Caco-2 (cell line): Measurements from ENCODE around the gene P2RY2. TPM values are rescaled to one million over a fixed set of nuclear protein-coding genes. Genes with fewer than 3 reads are reported as not detected.

Source experiments
- BruUV-seq: library from RNA; stranded (reverse); fragments of 400-500 nt; replicated peaks from 2 replicates; lab custom pipeline; 2021; lab: Mats Ljungman, UMichigan
- CTCF ChIA-PET: fragments of 300-600 bp; sonication (Branson Sonifier 250); formaldehyde crosslinking; loops from one replicate; lab custom pipeline; 2022; ENCODE audit warnings: antibody characterized with exemption; lab: Charles Lee
- POLR2A ChIA-PET: fragments of 300-600 bp; sonication (Branson Sonifier 250); formaldehyde crosslinking; loops from one replicate; lab custom pipeline; 2022; ENCODE audit warnings: antibody characterized with exemption; lab: Charles Lee
- DNase-seq, 2 experiments: peaks; one replicate each; pipeline versions ENCODE4 v3.0.0 to v3.0.0-alpha.2; 2020 to 2022
- H3K27me3 ChIP-seq: replicated peaks from 2 replicates; pipeline ENCODE4 v1.6.0; 2011; ENCODE audit warnings: low read length; ENCODE audit not compliant: control insufficient read depth, insufficient read depth
- H3K36me3 ChIP-seq: 2 replicates; pipeline ENCODE4 v1.5.1; 2011; ENCODE audit warnings: low read length; ENCODE audit not compliant: control insufficient read depth, insufficient read depth
- H3K4me1 ChIP-seq: fragments of 250-450 bp; sonication (Bioruptor Pico); 2 replicates; pipeline ENCODE4 v1.5.1; 2020; ENCODE audit warnings: mild to moderate bottlenecking
- H3K4me3 ChIP-seq: 2 replicates; pipeline ENCODE4 v1.5.1; 2011; ENCODE audit warnings: low read depth, mild to moderate bottlenecking, control low read depth, low read length
- H3K9me3 ChIP-seq: fragments of 250-450 bp; sonication (Bioruptor Pico); 2 replicates; pipeline ENCODE4 v1.5.1; 2020; ENCODE audit warnings: mild to moderate bottlenecking, moderate library complexity
- H3K27ac Mint-ChIP-seq: one replicate; pipeline ENCODE4 v1.8.0; 2022; ENCODE audit warnings: mixed read lengths; ENCODE audit not compliant: unreplicated experiment
- H3K27me3 Mint-ChIP-seq: one replicate; pipeline ENCODE4 v1.8.0; 2022; ENCODE audit warnings: mixed read lengths; ENCODE audit not compliant: insufficient read depth, unreplicated experiment
- H3K36me3 Mint-ChIP-seq: one replicate; pipeline ENCODE4 v1.8.0; 2022; ENCODE audit warnings: mild to moderate bottlenecking, mixed read lengths; ENCODE audit not compliant: insufficient read depth, unreplicated experiment
- H3K4me1 Mint-ChIP-seq: one replicate; pipeline ENCODE4 v1.8.0; 2022; ENCODE audit warnings: low read depth, mixed read lengths; ENCODE audit not compliant: unreplicated experiment
- H3K4me3 Mint-ChIP-seq: one replicate; pipeline ENCODE4 v1.8.0; 2022; ENCODE audit warnings: mild to moderate bottlenecking, moderate library complexity, mixed read lengths; ENCODE audit not compliant: unreplicated experiment
- H3K9me3 Mint-ChIP-seq: one replicate; pipeline ENCODE4 v1.8.0; 2022; ENCODE audit warnings: mixed read lengths; ENCODE audit not compliant: unreplicated experiment
- intact Hi-C: fragments of 100-400 bp; cut with micrococcal nuclease; formaldehyde crosslinking; loops from one replicate; pipeline ENCODE4 v1.10.0; 2022; ENCODE audit not compliant: unreplicated experiment
- total RNA-seq: library from RNA; stranded (reverse); gene quantifications from 2 replicates; pipeline ENCODE4 v1.2.3, GENCODE V29; 2022
- TF ChIP-seq, protein P1 (sequence below), 2 experiments: fragments of 200-600 bp in 1 of 2; IDR thresholded peaks; 1 replicate in 1 of 2; 2 replicates in 1 of 2; pipeline versions ENCODE4 v1.5.1 to v1.8.0; 2011 to 2022; ENCODE audit warnings: antibody characterized with exemption in 1 of 2, control low read depth in 1 of 2, inconsistent platforms in 1 of 2, low read depth in 1 of 2, low read length in 1 of 2, mild to moderate bottlenecking in 1 of 2, moderate library complexity in 1 of 2; ENCODE audit not compliant: insufficient read depth in 1 of 2, severe bottlenecking in 1 of 2, unreplicated experiment in 1 of 2

Gene P2RY2
- total RNA-seq, 1 experiment from 2014 or later, result 10.4 TPM

DNA sequence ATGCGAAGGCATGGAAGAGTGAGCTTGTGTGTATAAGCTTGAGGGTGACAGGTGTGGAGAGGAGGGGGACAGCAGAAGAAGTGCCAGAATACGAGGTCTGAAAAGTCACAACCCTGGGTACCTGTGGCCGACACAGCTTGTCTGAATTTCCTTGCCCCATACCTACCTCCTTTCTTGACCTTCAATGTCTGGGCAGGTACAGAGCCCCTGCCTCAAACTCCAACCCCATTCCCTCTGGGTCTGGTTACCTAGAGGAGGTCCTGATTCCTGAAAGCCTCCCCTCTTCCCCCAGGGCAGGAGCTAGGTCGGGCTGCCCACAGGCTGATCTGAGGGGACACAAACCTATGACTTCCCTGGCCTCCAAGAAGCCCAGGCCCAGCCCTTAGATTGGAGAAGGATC lies 39.4 kb upstream of the P2RY2 start:
- no TSS peak for BruUV-seq
- Mint-ChIP-seq H3K4me1 (peaks cover 16% of the 10 kb centered on the region), H3K4me3 (no peak overlapping the region), H3K36me3 (no peaks in the 10 kb centered on the region), H3K9me3 (no peaks in the 10 kb centered on the region), H3K27ac (no peak overlapping the region), H3K27me3 (no peaks in the 10 kb centered on the region)
- TF ChIP-seq, protein P1, sequence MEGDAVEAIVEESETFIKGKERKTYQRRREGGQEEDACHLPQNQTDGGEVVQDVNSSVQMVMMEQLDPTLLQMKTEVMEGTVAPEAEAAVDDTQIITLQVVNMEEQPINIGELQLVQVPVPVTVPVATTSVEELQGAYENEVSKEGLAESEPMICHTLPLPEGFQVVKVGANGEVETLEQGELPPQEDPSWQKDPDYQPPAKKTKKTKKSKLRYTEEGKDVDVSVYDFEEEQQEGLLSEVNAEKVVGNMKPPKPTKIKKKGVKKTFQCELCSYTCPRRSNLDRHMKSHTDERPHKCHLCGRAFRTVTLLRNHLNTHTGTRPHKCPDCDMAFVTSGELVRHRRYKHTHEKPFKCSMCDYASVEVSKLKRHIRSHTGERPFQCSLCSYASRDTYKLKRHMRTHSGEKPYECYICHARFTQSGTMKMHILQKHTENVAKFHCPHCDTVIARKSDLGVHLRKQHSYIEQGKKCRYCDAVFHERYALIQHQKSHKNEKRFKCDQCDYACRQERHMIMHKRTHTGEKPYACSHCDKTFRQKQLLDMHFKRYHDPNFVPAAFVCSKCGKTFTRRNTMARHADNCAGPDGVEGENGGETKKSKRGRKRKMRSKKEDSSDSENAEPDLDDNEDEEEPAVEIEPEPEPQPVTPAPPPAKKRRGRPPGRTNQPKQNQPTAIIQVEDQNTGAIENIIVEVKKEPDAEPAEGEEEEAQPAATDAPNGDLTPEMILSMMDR (IDR thresholded peaks at IDR 0.05; ENCODE audit: insufficient read depth in 1 of 2, low read depth in 1 of 2, low read length in 1 of 2, severe bottlenecking in 1 of 2, unreplicated experiment in 1 of 2), result no peak
- Histone ChIP-seq H3K36me3 (no peaks in the 10 kb centered on the region), H3K27me3 (no peaks in the 10 kb centered on the region), H3K4me3 (no peak overlapping the region), H3K9me3 (no peaks in the 10 kb centered on the region), H3K4me1 (peaks cover 22% of the 10 kb centered on the region)
- DNase-seq, result peak in 1 of 2 experiments; percentile 32
- intact Hi-C loops, result loop anchor here (1.0 to 2.0 kb wide), 4 partner anchors 36 to 454 kb away; partner anchors contain the start of gene FCHSD2
- ChIA-PET POLR2A (no interaction called here), CTCF (interaction anchor here (0.9 to 4.2 kb wide), 5 partner anchors 17 to 357 kb away, joined by 3 to 65 read pairs (median 7); partner anchors contain the start of gene FCHSD2)

DNA sequence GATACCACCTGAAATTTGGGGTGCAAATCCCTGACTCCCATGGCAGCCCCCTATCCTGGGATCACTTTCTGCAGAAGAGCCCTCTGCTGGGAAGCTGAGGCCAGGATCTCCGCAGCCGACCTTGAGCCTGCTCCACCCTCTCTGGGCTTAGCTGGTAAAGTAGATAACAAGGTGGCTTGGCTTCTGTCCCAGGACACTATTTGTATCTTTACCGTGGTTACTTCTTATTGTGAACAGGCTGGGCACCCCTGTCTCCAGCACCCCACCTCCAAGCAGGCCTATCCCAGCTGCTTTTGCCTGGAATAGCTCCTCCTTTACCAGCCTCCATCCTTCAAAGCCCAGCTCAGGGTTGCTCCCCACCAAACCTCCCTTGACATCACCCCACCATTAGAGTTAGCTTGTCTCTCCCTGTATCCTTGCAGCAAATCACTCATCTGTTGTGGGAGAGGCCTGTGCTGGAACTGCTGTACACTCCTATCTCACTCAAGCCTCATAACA lies 35.2 kb upstream of the P2RY2 start:
- ChIA-PET POLR2A (interaction anchor here (0.5 kb wide), 1 partner anchor 361 kb away, joined by 3 read pairs; no protein-coding TSS in a partner anchor), CTCF (interaction anchor here (0.8 to 1.8 kb wide), 9 partner anchors 12 to 389 kb away, joined by 3 to 15 read pairs (median 4); partner anchors contain the start of genes FCHSD2 and STARD10)
- no peak overlapping the region for H3K4me3 Mint-ChIP-seq
- peak in 1 of 2 experiments; percentile 28 for DNase-seq
- H3K27me3 ChIP-seq, result no peaks in the 10 kb centered on the region
- no peaks in the 10 kb centered on the region for H3K36me3 Mint-ChIP-seq
- H3K4me1 ChIP-seq, result peaks cover 14% of the 10 kb centered on the region
- no TSS peak for BruUV-seq
- H3K36me3 ChIP-seq, result no peaks in the 10 kb centered on the region
- no peaks in the 10 kb centered on the region for H3K27me3 Mint-ChIP-seq
- no peak overlapping the region for H3K4me3 ChIP-seq
- no peak overlapping the region for H3K27ac Mint-ChIP-seq
- intact Hi-C loops, result no loop called here
- H3K9me3 ChIP-seq, result no peaks in the 10 kb centered on the region
- TF ChIP-seq, protein P1 (IDR thresholded peaks at IDR 0.05; ENCODE audit: insufficient read depth in 1 of 2, low read depth in 1 of 2, low read length in 1 of 2, severe bottlenecking in 1 of 2, unreplicated experiment in 1 of 2), result peak in 1 of 2 experiments; percentile 30
- no peaks in the 10 kb centered on the region for H3K9me3 Mint-ChIP-seq
- no peaks in the 10 kb centered on the region for H3K4me1 Mint-ChIP-seq

DNA sequence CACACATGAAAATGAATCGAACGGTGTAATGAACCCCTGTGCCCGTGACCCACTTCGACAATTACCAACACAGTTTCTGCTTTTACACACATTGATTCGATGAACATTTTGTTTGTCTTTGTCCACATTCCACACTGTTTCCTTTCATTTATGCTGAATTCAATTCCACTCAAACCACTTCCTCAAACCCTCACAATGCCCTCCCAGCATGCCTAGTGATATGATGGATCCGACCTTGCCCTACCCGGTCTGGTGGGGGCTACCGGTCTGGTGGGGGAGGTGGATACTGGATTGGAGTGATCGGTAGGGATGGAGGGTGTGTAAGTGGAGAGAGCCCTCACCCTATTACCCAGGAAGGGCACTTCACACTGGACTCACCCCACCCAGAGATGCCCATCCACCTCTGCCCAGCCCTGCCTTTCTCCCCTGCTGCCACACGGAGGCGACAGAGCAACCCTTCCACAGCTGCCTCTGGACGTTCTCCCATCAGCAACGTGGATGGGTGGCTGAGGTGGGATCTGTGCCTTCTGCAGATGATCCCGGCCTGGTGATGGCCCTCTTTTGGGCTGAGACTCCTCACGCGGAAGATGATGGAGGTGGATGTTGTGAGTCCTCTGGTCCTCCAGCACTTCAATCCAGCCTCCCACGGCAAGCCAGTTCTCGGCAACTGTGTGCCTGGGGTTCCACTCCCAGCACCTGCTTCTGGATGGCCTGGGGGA lies 33.0 kb upstream of the P2RY2 start:
- H3K4me1 Mint-ChIP-seq, result peaks cover 7% of the 10 kb centered on the region
- intact Hi-C loops, result loop anchor here (1.0 to 2.0 kb wide), 4 partner anchors 42 to 104 kb away; no protein-coding TSS in a partner anchor
- H3K4me3 Mint-ChIP-seq, result no peak overlapping the region
- no TSS peak for BruUV-seq
- H3K36me3 ChIP-seq, result no peaks in the 10 kb centered on the region
- no peaks in the 10 kb centered on the region for H3K36me3 Mint-ChIP-seq
- H3K9me3 ChIP-seq, result no peaks in the 10 kb centered on the region
- POLR2A ChIA-PET, result interaction anchor here (0.8 kb wide), 1 partner anchor 104 kb away, joined by 3 read pairs; no protein-coding TSS in a partner anchor
- no peaks in the 10 kb centered on the region for H3K27me3 ChIP-seq
- no peak overlapping the region for H3K4me3 ChIP-seq
- CTCF ChIA-PET, result interaction anchor here (0.9 to 3.6 kb wide), 15 partner anchors 9 to 353 kb away, joined by 3 to 41 read pairs (median 5); no protein-coding TSS in a partner anchor
- DNase-seq, result peak; percentile 85 to 88
- peaks cover 21% of the 10 kb centered on the region for H3K4me1 ChIP-seq
- TF ChIP-seq, protein P1 (IDR thresholded peaks at IDR 0.05; ENCODE audit: insufficient read depth in 1 of 2, low read depth in 1 of 2, low read length in 1 of 2, severe bottlenecking in 1 of 2, unreplicated experiment in 1 of 2), result peak; percentile 98 to 99
- no peaks in the 10 kb centered on the region for H3K9me3 Mint-ChIP-seq
- H3K27ac Mint-ChIP-seq, result no peak overlapping the region
- H3K27me3 Mint-ChIP-seq, result no peaks in the 10 kb centered on the region
